LNCAP (cell line): ENCODE results near the gene PAIP2.

Experiments used
- CTCF ChIP-seq: fragments of 450-650 bp; IDR thresholded peaks from 2 replicates; pipeline ENCODE4 v1.5.1; 2017; ENCODE audit warnings: mild to moderate bottlenecking

PAIP2 gene

DNA sequence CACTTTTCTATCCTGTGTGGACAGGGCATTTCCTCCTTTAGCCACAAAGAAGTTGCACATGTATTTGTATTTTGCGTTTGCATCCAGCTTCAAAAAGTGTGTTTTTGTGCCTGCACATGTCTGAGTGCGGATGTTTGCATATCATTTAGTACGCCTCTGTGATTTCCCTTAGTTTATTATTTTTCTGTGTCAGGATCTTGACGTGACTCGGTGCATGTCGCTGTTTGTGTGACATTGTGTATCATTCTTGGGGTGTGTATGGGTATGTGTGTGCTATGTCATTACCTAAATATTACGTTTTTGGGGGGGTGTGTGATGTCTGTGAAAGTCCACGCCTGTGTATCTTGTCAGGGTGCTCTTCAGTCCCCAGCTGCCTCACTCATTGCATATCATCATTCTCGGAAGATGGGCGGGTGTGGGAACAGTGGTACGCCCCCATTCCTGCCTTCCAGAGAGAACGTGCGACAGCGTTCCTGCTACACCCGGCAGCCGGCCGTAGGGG is 416 bp upstream of the PAIP2 start:
- TF ChIP-seq CTCF, result no peak

GRCh38 chr5:139342423-139342723 is 719 bp downstream of the PAIP2 start:
- no peak for TF ChIP-seq CTCF

- no peak for TF ChIP-seq CTCF
These were observed 1.8 kb downstream of the PAIP2 start for GRCh38 chr5:139343476-139343875.

DNA sequence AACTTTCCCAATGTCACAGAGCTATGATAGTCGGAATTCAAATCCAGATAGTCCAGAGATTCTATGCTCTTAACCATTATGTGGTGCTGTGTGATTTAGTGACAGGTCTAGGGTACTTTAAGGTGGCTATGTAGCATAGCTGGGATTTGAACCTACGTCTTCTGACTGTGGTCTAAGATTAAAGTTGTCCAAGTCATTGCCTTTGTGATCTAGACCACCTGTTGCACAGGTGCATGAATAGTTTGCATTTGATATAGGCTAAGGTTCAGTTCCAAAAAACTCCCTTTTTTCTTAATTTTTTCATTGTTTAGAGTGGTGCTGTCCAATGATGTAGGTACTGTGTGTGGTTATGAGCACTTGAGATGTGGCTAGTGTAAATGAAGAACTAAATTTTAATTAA is 2.5 kb downstream of the PAIP2 start:
- no peak for TF ChIP-seq CTCF

DNA sequence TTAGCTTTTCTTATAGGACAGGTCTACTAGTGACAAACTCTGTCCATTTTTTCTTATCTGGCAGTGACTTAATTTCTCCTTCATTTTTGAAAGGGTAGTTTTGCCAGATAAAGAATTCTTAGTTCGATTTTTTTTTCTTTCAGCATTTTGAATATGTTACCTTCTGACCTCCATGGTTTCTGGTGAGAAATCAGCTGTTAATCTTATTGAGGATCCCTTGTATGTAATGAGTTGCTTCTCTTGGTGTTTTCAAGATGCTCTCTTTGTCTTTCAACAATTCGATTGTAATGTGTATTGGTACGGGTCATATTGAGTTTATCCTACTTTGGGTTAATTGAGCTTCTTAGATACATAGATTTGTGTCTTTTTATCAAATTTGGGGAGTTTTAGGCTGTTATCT is 12.5 kb downstream of the PAIP2 start:
- TF ChIP-seq CTCF, result no peak

DNA sequence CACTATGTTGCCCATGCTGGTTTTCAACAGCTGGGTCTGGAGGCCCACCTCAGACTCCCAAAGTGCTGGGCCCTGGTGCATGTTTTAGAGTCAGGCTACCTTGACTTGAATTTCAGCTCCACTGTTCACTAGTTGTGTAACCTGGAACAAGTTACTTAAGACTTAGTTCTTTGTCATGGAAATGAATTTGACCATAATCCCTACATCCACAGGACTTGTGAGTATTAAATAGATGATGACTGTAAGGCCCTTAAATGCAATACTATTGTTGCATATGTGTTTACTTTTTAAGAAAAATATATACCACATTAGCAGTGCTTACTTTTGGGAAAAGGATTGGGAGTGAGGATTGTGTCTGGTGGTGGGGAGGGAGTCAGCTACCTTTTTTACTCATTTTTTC is 16.4 kb downstream of the PAIP2 start:
- no peak for TF ChIP-seq CTCF

DNA sequence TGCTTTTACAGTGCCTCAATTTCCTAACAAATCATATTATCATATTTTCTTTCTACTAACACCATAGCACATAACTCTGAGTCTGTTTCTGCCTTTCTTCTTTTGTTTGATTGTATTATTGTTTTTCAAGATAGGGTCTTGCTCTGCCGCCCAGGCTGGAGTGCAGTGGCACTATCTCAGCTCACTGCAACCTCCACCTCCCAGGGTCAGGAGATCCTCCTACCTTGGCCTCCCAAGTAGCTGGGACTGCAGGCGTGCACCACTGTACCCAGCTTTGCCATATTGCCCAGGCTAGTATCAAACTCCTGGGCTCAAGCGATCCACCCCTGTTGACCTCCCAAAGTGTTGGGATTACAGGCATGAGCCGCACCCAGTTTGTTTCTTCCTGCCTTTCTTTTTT is 18.7 kb downstream of the PAIP2 start:
- no peak for TF ChIP-seq CTCF

- no peak for TF ChIP-seq CTCF
These were observed 20.3 kb downstream of the PAIP2 start for GRCh38 chr5:139361835-139362429.
